ENCODE measurements around the gene ZNF674. TPM values are rescaled to one million over a fixed set of nuclear protein-coding genes. Genes with fewer than 3 reads are reported as not detected.

The ZNF674 gene
- total RNA-seq, 1 experiment from 2014 or later, result 5.8 TPM

DNA sequence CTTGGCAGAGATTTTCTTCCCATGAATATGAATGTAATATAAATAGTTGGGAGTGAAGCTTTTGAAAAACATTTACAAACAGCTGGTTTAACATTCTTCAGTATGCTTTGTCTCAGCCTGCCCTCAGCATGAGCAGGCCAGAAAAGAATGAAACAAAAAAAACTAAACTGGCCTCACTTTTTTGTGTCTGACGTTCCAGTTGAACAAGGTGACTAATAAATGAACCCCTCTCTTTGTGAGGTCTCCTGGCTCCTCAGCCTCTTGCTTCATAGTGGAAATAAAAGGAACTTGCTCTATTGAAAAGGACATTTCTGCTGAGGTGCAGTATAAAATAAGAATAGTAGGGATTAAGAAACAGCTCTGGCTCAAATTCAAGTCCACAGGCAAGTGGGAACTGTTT, 37.7 kb upstream of the ZNF674 start:
- CTCF ChIA-PET, result no interaction called here
- TF ChIP-seq, protein P1, sequence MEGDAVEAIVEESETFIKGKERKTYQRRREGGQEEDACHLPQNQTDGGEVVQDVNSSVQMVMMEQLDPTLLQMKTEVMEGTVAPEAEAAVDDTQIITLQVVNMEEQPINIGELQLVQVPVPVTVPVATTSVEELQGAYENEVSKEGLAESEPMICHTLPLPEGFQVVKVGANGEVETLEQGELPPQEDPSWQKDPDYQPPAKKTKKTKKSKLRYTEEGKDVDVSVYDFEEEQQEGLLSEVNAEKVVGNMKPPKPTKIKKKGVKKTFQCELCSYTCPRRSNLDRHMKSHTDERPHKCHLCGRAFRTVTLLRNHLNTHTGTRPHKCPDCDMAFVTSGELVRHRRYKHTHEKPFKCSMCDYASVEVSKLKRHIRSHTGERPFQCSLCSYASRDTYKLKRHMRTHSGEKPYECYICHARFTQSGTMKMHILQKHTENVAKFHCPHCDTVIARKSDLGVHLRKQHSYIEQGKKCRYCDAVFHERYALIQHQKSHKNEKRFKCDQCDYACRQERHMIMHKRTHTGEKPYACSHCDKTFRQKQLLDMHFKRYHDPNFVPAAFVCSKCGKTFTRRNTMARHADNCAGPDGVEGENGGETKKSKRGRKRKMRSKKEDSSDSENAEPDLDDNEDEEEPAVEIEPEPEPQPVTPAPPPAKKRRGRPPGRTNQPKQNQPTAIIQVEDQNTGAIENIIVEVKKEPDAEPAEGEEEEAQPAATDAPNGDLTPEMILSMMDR (conservative IDR thresholded peaks at IDR 0.05; ENCODE audit: low read depth, low read length), result no peak
- no peak for TF ChIP-seq EZH2 (IDR thresholded peaks at IDR 0.05; ENCODE audit: borderline replicate concordance, low read depth, low read length, poor library complexity, severe bottlenecking)
- DNase-seq (ENCODE audit: low spot score), result peak; percentile 42
- Histone ChIP-seq H3K4me3 (ENCODE audit: low read depth, low read length, poor library complexity, severe bottlenecking) (no peak overlapping the region), H3K27ac (ENCODE audit: low read depth, low read length, poor library complexity, severe bottlenecking) (peak overlapping the region; percentile 39), H3K27me3 (replicated peaks; ENCODE audit: insufficient read depth, low read depth, low read length, poor library complexity) (no peaks in the 10 kb centered on the region), H3K36me3 (ENCODE audit: insufficient read depth, low read length, poor library complexity, severe bottlenecking) (no peaks in the 10 kb centered on the region), H3K9me3 (ENCODE audit: low read depth, low read length, poor library complexity, severe bottlenecking) (no peaks in the 10 kb centered on the region), H3K4me1 (ENCODE audit: insufficient read depth, low read length, poor library complexity, severe bottlenecking) (peaks cover 37% of the 10 kb centered on the region)
- BruUV-seq (replicated peaks), result no TSS peak
- intact Hi-C loops (cut with micrococcal nuclease; ENCODE audit: unreplicated experiment), result no loop called here
- POLR2A ChIA-PET (ENCODE audit: low non-redundant PET), result interaction anchor here (0.6 kb wide), 1 partner anchor 140 kb away, joined by 3 read pairs; no protein-coding TSS in a partner anchor

DNA sequence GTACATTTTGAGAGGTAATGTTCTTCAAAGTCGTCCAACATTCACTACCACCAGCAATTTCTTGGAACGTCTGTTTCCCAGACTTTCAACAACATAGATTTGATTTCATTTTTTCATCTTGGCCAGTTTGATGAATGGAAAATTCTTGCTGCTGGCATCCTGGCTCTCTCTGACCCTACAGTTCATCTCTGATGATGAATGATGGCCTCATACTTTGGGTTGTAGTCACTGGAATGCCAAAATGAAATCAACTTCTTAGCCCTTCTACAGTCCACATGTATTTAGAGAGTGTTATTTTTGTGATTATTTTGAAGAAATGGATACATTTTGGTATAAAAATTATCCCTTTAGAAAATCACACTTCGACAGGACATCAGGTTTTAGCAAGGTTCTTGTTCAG, 37.1 kb upstream of the ZNF674 start:
- Histone ChIP-seq H3K4me1 (ENCODE audit: insufficient read depth, low read length, poor library complexity, severe bottlenecking) (peaks cover 37% of the 10 kb centered on the region), H3K27ac (ENCODE audit: low read depth, low read length, poor library complexity, severe bottlenecking) (peak overlapping the region; percentile 39), H3K27me3 (replicated peaks; ENCODE audit: insufficient read depth, low read depth, low read length, poor library complexity) (no peaks in the 10 kb centered on the region), H3K9me3 (ENCODE audit: low read depth, low read length, poor library complexity, severe bottlenecking) (no peaks in the 10 kb centered on the region), H3K4me3 (ENCODE audit: low read depth, low read length, poor library complexity, severe bottlenecking) (no peak overlapping the region), H3K36me3 (ENCODE audit: insufficient read depth, low read length, poor library complexity, severe bottlenecking) (no peaks in the 10 kb centered on the region)
- ChIA-PET CTCF (no interaction called here), POLR2A (ENCODE audit: low non-redundant PET) (interaction anchor here (0.6 kb wide), 1 partner anchor 139 kb away, joined by 3 read pairs; no protein-coding TSS in a partner anchor)
- no peak for TF ChIP-seq EZH2 (IDR thresholded peaks at IDR 0.05; ENCODE audit: borderline replicate concordance, low read depth, low read length, poor library complexity, severe bottlenecking)
- TF ChIP-seq, protein P1 (conservative IDR thresholded peaks at IDR 0.05; ENCODE audit: low read depth, low read length), result no peak
- DNase-seq (ENCODE audit: low spot score), result no peak
- intact Hi-C loops (cut with micrococcal nuclease; ENCODE audit: unreplicated experiment), result no loop called here
- BruUV-seq (replicated peaks), result no TSS peak

DNA sequence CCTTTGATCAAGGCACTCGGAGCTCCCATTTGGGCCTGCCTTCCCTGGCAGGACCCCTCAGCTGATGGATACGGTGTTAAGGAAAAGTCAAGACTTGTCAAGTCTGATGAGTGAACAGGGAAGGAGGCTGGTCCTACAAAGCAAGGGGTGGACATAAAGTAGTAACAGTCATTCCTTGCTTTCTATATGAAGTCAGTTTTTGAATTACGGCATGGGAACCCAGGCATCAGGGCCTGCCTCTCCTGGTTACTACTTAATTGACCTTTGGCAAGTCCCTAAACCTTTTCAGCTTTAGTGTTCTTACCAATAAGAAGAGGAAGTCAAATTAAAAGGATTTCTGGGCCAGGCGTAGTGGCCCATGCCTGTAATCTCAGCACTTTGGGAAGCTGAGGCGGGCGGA, 35.4 kb upstream of the ZNF674 start:
- Histone ChIP-seq H3K9me3 (ENCODE audit: low read depth, low read length, poor library complexity, severe bottlenecking) (no peaks in the 10 kb centered on the region), H3K4me3 (ENCODE audit: low read depth, low read length, poor library complexity, severe bottlenecking) (no peak overlapping the region), H3K27me3 (replicated peaks; ENCODE audit: insufficient read depth, low read depth, low read length, poor library complexity) (no peaks in the 10 kb centered on the region), H3K27ac (ENCODE audit: low read depth, low read length, poor library complexity, severe bottlenecking) (no peak overlapping the region), H3K36me3 (ENCODE audit: insufficient read depth, low read length, poor library complexity, severe bottlenecking) (no peaks in the 10 kb centered on the region), H3K4me1 (ENCODE audit: insufficient read depth, low read length, poor library complexity, severe bottlenecking) (peaks cover 46% of the 10 kb centered on the region)
- TF ChIP-seq, protein P1 (conservative IDR thresholded peaks at IDR 0.05; ENCODE audit: low read depth, low read length), result no peak
- TF ChIP-seq EZH2 (IDR thresholded peaks at IDR 0.05; ENCODE audit: borderline replicate concordance, low read depth, low read length, poor library complexity, severe bottlenecking), result no peak
- no peak for DNase-seq (ENCODE audit: low spot score)
- ChIA-PET CTCF (no interaction called here), POLR2A (ENCODE audit: low non-redundant PET) (no interaction called here)
- BruUV-seq (replicated peaks), result no TSS peak
- intact Hi-C loops (cut with micrococcal nuclease; ENCODE audit: unreplicated experiment), result no loop called here
